NCI-H2227 treated with DMSO at 0.1 percent for 48 hours (cell line): ENCODE data around the gene BHLHA15.
"Not testable (repeated sequence)": the region's sequence is repeated elsewhere in the genome, so short reads cannot be mapped to it uniquely, and the experiment has no call there.

ENCODE experiments used
- DNase-seq: peaks from one replicate; lab custom pipeline; 2025; lab: John Stamatoyannopoulos, UW

Gene BHLHA15

GRCh38 chr7:98210513-98211220 lies 572 bp upstream of the BHLHA15 start:
- peak; percentile 35 for DNase-seq

- DNase-seq: no peak
Observed at GRCh38 chr7:98211676-98212531, 665 bp downstream of the BHLHA15 start.

- no peak for DNase-seq
Observed at GRCh38 chr7:98212532-98213041, 1.3 kb downstream of the BHLHA15 start.

GRCh38 chr7:98213296-98213887 lies 2.2 kb downstream of the BHLHA15 start:
- no peak for DNase-seq

GRCh38 chr7:98213888-98214810 lies 2.9 kb downstream of the BHLHA15 start:
- DNase-seq: no peak

GRCh38 chr7:98214811-98215321 lies 3.6 kb downstream of the BHLHA15 start:
- DNase-seq: no peak

- no peak for DNase-seq
Observed at GRCh38 chr7:98215561-98216495, 4.6 kb downstream of the BHLHA15 start.

GRCh38 chr7:98216941-98217622 lies 5.8 kb downstream of the BHLHA15 start:
- DNase-seq: no peak

- peak; percentile 3 for DNase-seq
Observed at GRCh38 chr7:98217623-98218582, 6.7 kb downstream of the BHLHA15 start.

GRCh38 chr7:98219382-98219781 lies 8.1 kb downstream of the BHLHA15 start:
- DNase-seq: not testable (repeated sequence)

- no peak for DNase-seq
Observed at GRCh38 chr7:98221611-98222532, 10.6 kb downstream of the BHLHA15 start.

GRCh38 chr7:98222533-98223195 lies 11.4 kb downstream of the BHLHA15 start:
- no peak for DNase-seq

- no peak for DNase-seq
Observed at GRCh38 chr7:98223351-98223897, 12.2 kb downstream of the BHLHA15 start.

GRCh38 chr7:98223898-98224700 lies 12.9 kb downstream of the BHLHA15 start:
- DNase-seq: no peak

GRCh38 chr7:98224701-98225181 lies 13.5 kb downstream of the BHLHA15 start:
- no peak for DNase-seq
